Gastroesophageal sphincter (tissue), 4 donors: ENCODE results near the gene COX18. TPM values are rescaled to one million over a fixed set of nuclear protein-coding genes. Genes with fewer than 3 reads are reported as not detected.

Experiments used
- ATAC-seq: fragments of 150-250 bp; one replicate; pipeline ENCODE4 v1.9.1; 2016; ENCODE audit warnings: mild to moderate bottlenecking, moderate library complexity
- H3K27ac ChIP-seq, 4 donors: fragments of 200-600 bp; sonication (generic) in 3 of 4; 1 replicate in 3 of 4; 2 replicates in 1 of 4; pipeline ENCODE4 v1.5.1; 2016 to 2019
- H3K27me3 ChIP-seq: fragments of 200-600 bp; sonication (generic); one replicate; pipeline ENCODE4 v1.5.1; 2019
- H3K36me3 ChIP-seq, 2 donors: fragments of 200-600 bp; sonication (generic); one replicate each; pipeline ENCODE4 v1.5.1; 2019; ENCODE audit warnings: control low read depth in 1 of 2
- H3K4me1 ChIP-seq, 3 donors: fragments of 200-600 bp; sonication (generic); 1 replicate in 2 of 3; 2 replicates in 1 of 3; pipeline ENCODE4 v1.5.1; 2016 to 2019; ENCODE audit warnings: control low read depth in 2 of 3
- H3K4me3 ChIP-seq, 2 donors: fragments of 200-600 bp; sonication (generic); one replicate each; pipeline ENCODE4 v1.5.1; 2019; ENCODE audit warnings: mild to moderate bottlenecking in 1 of 2, moderate library complexity in 1 of 2
- H3K9me3 ChIP-seq, 3 donors: fragments of 200-600 bp; sonication (generic); one replicate each; pipeline ENCODE4 v1.5.1; 2017 to 2019; ENCODE audit warnings: control low read depth in 2 of 3
- EP300 ChIP-seq: sonication (generic); formaldehyde crosslinking; IDR thresholded peaks from one replicate; pipeline ENCODE4 v1.6.1; 2017; ENCODE audit warnings: antibody characterized with exemption, mild to moderate bottlenecking
- POLR2A ChIP-seq, 2 donors: fragments of 450-650 bp; IDR thresholded peaks; one replicate each; pipeline ENCODE4 v1.6.1; 2017; ENCODE audit warnings: antibody characterized with exemption in 2 of 2, mild to moderate bottlenecking in 2 of 2, moderate library complexity in 1 of 2
- POLR2AphosphoS5 ChIP-seq: sonication (generic); formaldehyde crosslinking; IDR thresholded peaks from one replicate; pipeline ENCODE4 v1.6.1; 2017; ENCODE audit warnings: antibody characterized with exemption
- WGBS, 2 donors: methylation state at CpG; one replicate each; pipeline ENCODE4 v1.1.5; 2018; ENCODE audit warnings: low coverage in 1 of 2; 5-methylcytosine and 5-hydroxymethylcytosine counted together
- small RNA-seq, 4 donors: library from RNA; depleted of rRNA; stranded (forward); fragments of <200 nt; gene quantifications; one replicate each; pipeline ENCODE3, GENCODE V24; 2016
- total RNA-seq, 4 donors: library from RNA; depleted of rRNA; stranded (reverse); fragments of >200 nt; gene quantifications; one replicate each; pipeline ENCODE4 v1.1.0, GENCODE V29; 2016
- TF ChIP-seq, protein P1 (sequence below), 4 experiments: fragments of 200-600 bp in 2 of 4; fragments of 450-650 bp in 2 of 4; sonication (generic) in 1 of 4; IDR thresholded peaks; one replicate each; pipeline ENCODE4 v1.5.1; 2017 to 2019; ENCODE audit warnings: antibody characterized with exemption in 4 of 4, mild to moderate bottlenecking in 2 of 4, moderate library complexity in 2 of 4

COX18 gene
- total RNA-seq, 4 donors from 2014 or later: 11.6 to 24.5 (median 19.4) TPM

DNA sequence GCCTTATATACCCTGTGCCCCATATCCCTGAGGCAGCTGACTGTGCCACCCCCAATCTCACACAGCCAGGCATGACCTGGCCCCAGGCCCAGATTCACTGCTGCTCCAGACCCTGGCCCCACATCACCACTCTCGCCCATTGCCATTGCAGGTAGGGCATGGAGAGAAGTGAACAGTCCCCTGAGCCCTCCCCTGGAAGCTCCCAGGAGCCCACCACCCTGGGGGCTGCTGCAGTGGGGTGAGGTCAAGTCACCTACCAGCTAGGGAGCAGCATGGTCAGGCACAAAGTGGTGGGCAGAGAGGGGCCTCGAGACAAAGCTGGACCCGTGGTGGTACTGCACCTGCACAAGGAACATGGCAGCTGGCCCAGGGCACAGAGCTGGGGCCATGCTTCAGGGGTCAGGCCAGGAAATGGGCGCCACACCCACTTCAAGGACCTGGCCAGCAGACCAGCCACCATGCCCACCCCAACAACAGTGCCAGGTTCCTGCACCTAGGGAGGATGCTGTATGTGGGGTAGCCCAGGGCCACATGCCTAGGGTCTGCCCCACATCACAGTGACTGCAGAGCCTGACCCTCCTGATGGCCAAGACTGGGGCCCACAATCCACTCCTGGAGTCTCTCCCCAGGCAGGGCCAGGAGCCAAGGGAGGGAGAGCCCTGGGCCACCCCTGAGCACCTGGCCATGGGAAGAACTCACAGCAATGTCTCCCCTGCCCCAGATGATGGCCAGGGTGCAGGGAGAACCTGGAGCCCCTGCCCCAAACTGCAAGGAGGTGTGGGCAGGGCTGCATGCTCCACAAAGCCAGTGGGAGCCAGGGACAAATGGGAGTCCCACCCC lies 58.5 kb downstream of the COX18 start:
- Histone ChIP-seq H3K27ac (no peak overlapping the region), H3K27me3 (no peaks in the 10 kb centered on the region), H3K9me3 (no peaks in the 10 kb centered on the region), H3K4me1 (no peaks in the 10 kb centered on the region), H3K36me3 (no peaks in the 10 kb centered on the region), H3K4me3 (no peak overlapping the region)
- no CpG with 5 or more reads among the region's 4 CpGs for WGBS, 2 donors
- ATAC-seq: no peak
- TF ChIP-seq POLR2A (IDR thresholded peaks at IDR 0.05) (no peak), EP300 (no peak), POLR2AphosphoS5 (no peak)
- TF ChIP-seq, protein P1, sequence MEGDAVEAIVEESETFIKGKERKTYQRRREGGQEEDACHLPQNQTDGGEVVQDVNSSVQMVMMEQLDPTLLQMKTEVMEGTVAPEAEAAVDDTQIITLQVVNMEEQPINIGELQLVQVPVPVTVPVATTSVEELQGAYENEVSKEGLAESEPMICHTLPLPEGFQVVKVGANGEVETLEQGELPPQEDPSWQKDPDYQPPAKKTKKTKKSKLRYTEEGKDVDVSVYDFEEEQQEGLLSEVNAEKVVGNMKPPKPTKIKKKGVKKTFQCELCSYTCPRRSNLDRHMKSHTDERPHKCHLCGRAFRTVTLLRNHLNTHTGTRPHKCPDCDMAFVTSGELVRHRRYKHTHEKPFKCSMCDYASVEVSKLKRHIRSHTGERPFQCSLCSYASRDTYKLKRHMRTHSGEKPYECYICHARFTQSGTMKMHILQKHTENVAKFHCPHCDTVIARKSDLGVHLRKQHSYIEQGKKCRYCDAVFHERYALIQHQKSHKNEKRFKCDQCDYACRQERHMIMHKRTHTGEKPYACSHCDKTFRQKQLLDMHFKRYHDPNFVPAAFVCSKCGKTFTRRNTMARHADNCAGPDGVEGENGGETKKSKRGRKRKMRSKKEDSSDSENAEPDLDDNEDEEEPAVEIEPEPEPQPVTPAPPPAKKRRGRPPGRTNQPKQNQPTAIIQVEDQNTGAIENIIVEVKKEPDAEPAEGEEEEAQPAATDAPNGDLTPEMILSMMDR (IDR thresholded peaks at IDR 0.05): no peak

DNA sequence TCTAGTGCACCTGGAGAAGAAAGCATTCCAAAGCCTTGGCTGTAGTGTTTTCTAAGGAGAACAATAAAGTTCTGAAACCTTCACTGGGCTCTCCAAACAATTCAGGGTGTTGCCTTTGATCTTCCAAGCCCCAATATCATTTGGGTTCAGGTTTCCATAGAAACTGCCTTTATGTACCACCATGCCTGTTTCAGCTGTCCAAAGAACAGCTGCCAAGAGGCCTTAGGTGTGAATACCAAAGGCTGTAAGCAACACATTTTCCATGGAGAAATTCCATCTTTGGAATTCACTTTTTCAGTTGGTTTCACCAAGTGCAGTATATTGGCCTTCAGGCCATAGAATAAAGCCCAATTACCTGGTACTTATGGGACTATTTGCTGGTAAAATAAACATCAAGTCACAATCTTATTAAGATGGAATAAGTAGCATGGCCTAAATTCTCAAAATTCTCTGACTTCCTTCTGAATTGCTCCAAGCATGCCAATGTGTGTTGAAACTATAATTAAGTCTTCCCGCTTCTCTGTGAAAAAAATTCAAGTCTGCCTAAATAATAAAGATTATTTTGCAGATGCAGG lies 61.9 kb downstream of the COX18 start:
- Histone ChIP-seq H3K27ac (no peak overlapping the region), H3K27me3 (no peaks in the 10 kb centered on the region), H3K9me3 (no peaks in the 10 kb centered on the region), H3K4me3 (no peak overlapping the region), H3K4me1 (no peaks in the 10 kb centered on the region), H3K36me3 (no peaks in the 10 kb centered on the region)
- WGBS, 2 donors: 91 to 100% methylated on average over 1 of the region's 1 CpG
- TF ChIP-seq, protein P1 (IDR thresholded peaks at IDR 0.05): no peak
- TF ChIP-seq EP300 (no peak), POLR2AphosphoS5 (no peak), POLR2A (IDR thresholded peaks at IDR 0.05) (no peak)
- ATAC-seq: no peak

DNA sequence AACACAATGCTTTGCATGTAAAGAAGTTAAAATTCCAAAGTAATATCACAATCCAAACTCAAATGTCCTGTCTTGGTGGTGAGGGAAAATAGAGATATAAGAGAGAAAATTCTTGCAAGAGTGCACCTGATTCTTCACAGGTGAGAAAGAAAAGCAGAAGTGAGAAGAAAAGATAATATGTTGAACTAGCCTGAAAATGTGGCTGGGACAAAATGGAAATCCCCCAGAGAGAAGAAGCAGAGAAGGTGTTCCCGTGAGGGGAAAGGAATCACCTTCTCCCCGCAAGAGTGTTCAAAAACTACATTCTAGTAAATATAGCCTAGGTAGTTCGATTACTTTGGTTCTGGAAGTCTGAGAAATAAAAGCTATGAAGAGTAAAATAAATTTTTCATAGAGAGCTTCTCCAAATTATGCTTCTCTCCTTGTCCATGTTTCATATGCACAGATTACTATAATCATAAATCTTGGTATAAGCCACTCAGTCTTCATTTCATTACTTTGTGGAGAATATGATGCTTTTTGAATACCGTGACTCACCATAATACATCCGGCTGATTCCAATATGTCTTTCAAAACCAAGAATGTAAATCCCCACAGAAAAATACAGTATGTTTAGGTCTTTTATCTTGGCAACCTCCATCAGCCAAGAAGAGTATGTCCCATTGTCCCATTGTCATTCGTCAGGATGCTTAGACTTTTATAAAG lies 63.1 kb downstream of the COX18 start:
- Histone ChIP-seq H3K4me3 (no peak overlapping the region), H3K36me3 (no peaks in the 10 kb centered on the region), H3K27me3 (no peaks in the 10 kb centered on the region), H3K9me3 (no peaks in the 10 kb centered on the region), H3K27ac (no peak overlapping the region), H3K4me1 (no peaks in the 10 kb centered on the region)
- no peak for ATAC-seq
- TF ChIP-seq POLR2AphosphoS5 (no peak), EP300 (no peak), POLR2A (IDR thresholded peaks at IDR 0.05) (no peak)
- TF ChIP-seq, protein P1 (IDR thresholded peaks at IDR 0.05): no peak
- WGBS, 2 donors: 82 to 92% methylated on average over 5 to 6 of the region's 6 CpGs

DNA sequence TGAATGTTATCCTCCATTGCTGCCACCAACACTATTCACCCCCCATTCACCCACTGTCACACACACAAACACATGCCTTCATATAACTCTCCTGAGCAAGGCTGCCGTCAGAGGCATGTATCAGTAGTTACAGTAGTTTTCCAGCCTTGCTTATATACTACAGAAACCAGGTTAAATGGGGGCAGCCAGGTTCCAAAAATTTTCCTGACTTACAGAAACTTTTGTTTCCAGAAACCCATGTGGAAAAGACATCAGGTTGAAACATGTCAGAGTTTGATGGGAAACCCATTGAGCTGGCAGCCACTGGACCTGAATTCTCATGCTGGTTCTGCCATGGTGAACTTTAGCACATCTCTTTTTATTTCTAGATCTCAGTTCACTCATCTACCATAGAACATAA lies 64.0 kb downstream of the COX18 start:
- Histone ChIP-seq H3K4me1 (no peaks in the 10 kb centered on the region), H3K27me3 (no peaks in the 10 kb centered on the region), H3K4me3 (no peak overlapping the region), H3K36me3 (no peaks in the 10 kb centered on the region), H3K9me3 (no peaks in the 10 kb centered on the region), H3K27ac (no peak overlapping the region)
- ATAC-seq: no peak
- TF ChIP-seq EP300 (no peak), POLR2AphosphoS5 (no peak), POLR2A (IDR thresholded peaks at IDR 0.05) (no peak)
- TF ChIP-seq, protein P1 (IDR thresholded peaks at IDR 0.05): no peak
- 70% methylated on average over 1 of the region's 1 CpG; no CpG with 5 or more reads in 1 of the 2 donors for WGBS, 2 donors

Small RNAs within 50 kb of the gene (small RNA-seq; reads per million reads assigned to genes)
- 0 reads per million in 4 donors for gene RNU6ATAC5P

Other genes with a start within 250 kb of the COX18 start
- 10 to 100 TPM; 46.8 to 68.5 (median 59.1) TPM for gene ANKRD17, start 189.1 kb upstream of the COX18 start, total RNA-seq